PFSK-1 (cell line): ENCODE results near the gene FBXL16.

Experiments used
- FOXP2 ChIP-seq: optimal IDR thresholded peaks from 2 replicates; pipeline ENCODE3; 2011; ENCODE audit warnings: borderline replicate concordance, control low read depth, inconsistent platforms; ENCODE audit not compliant: insufficient read depth; ENCODE audit errors: extremely low read length, extremely low read depth
- POLR2AphosphoS5 ChIP-seq: IDR thresholded peaks from 2 replicates; pipeline ENCODE4 v1.6.1; 2012; ENCODE audit warnings: low read depth, mild to moderate bottlenecking, control low read depth, low read length, moderate library complexity
- REST ChIP-seq, 2 experiments: IDR thresholded peaks; 2 replicates each; pipeline versions ENCODE4 v1.6.1 to v1.8.0; 2011 to 2012; ENCODE audit warnings: low read depth in 2 of 2, low read length in 2 of 2, control low read depth in 1 of 2, inconsistent platforms in 1 of 2, mild to moderate bottlenecking in 1 of 2, moderate library complexity in 1 of 2; ENCODE audit not compliant: insufficient read depth in 1 of 2
- SIN3A ChIP-seq: IDR thresholded peaks from 2 replicates; pipeline ENCODE4 v1.6.1; 2012; ENCODE audit warnings: mild to moderate bottlenecking, low read length, moderate library complexity, borderline replicate concordance; ENCODE audit not compliant: insufficient read depth
- TAF1 ChIP-seq: IDR thresholded peaks from 2 replicates; pipeline ENCODE4 v1.6.1; 2012; ENCODE audit warnings: low read length, control low read depth, borderline replicate concordance; ENCODE audit not compliant: insufficient read depth

FBXL16 gene

GRCh38 chr16:718922-719321 is 13.3 kb upstream of the FBXL16 start:
- no peak for TF ChIP-seq POLR2AphosphoS5
- no peak for TF ChIP-seq TAF1
- TF ChIP-seq SIN3A = no peak
- no peak for TF ChIP-seq REST (IDR thresholded peaks at IDR 0.05; ENCODE audit: insufficient read depth in 1 of 2, low read depth in 2 of 2, low read length in 2 of 2)
- TF ChIP-seq FOXP2 = no peak

- no peak for TF ChIP-seq POLR2AphosphoS5
- TF ChIP-seq TAF1 = no peak
- no peak for TF ChIP-seq REST (IDR thresholded peaks at IDR 0.05; ENCODE audit: insufficient read depth in 1 of 2, low read depth in 2 of 2, low read length in 2 of 2)
Measured at GRCh38 chr16:718389-718788, 12.8 kb upstream of the FBXL16 start.

- no peak for TF ChIP-seq REST (IDR thresholded peaks at IDR 0.05; ENCODE audit: insufficient read depth in 1 of 2, low read depth in 2 of 2, low read length in 2 of 2)
- no peak for TF ChIP-seq FOXP2
- TF ChIP-seq TAF1 = no peak
- TF ChIP-seq POLR2AphosphoS5 = no peak; the same call in 1 of the 2 replicates
- TF ChIP-seq SIN3A = no peak
Measured at GRCh38 chr16:717450-718245, 12.0 kb upstream of the FBXL16 start.

GRCh38 chr16:716768-717325 is 11.2 kb upstream of the FBXL16 start:
- TF ChIP-seq FOXP2 (no peak), TAF1 (no peak), POLR2AphosphoS5 (no peak)

- no peak for TF ChIP-seq POLR2AphosphoS5
- TF ChIP-seq FOXP2 = no peak
- no peak for TF ChIP-seq SIN3A
- TF ChIP-seq TAF1 = no peak
Measured at GRCh38 chr16:716200-716568, 10.6 kb upstream of the FBXL16 start.
